ENCODE measurements around the gene CD300H.
"Not testable (repeated sequence)": the region's sequence is repeated elsewhere in the genome, so short reads cannot be mapped to it uniquely, and the experiment has no call there.

CD300H gene

GRCh38 chr17:74584292-74585060 is 17.2 kb upstream of the CD300H start:
- peak; percentile 41 for DNase-seq (ENCODE audit: low spot score)

GRCh38 chr17:74582633-74583032 is 15.3 kb upstream of the CD300H start:
- no peak for DNase-seq (ENCODE audit: low spot score)

- DNase-seq (ENCODE audit: low spot score) = no peak
Measured at GRCh38 chr17:74579900-74580299, 12.6 kb upstream of the CD300H start.

- no peak for DNase-seq (ENCODE audit: low spot score)
Measured at GRCh38 chr17:74578979-74579378, 11.7 kb upstream of the CD300H start.

- peak; percentile 27 for DNase-seq (ENCODE audit: low spot score)
Measured at GRCh38 chr17:74574489-74575142, 7.3 kb upstream of the CD300H start.

GRCh38 chr17:74573635-74574034 is 6.3 kb upstream of the CD300H start:
- DNase-seq (ENCODE audit: low spot score) = not testable (repeated sequence)

- no peak for DNase-seq (ENCODE audit: low spot score)
Measured at GRCh38 chr17:74573169-74573568, 5.9 kb upstream of the CD300H start.

GRCh38 chr17:74571621-74572270 is 4.4 kb upstream of the CD300H start:
- DNase-seq (ENCODE audit: low spot score) = no peak

- DNase-seq (ENCODE audit: low spot score) = peak; percentile 92
Measured at GRCh38 chr17:74569020-74570003, 2.0 kb upstream of the CD300H start.

- DNase-seq (ENCODE audit: low spot score) = no peak
Measured at GRCh38 chr17:74568106-74568873, 981 bp upstream of the CD300H start.

GRCh38 chr17:74566132-74566753 is 1.1 kb downstream of the CD300H start:
- DNase-seq (ENCODE audit: low spot score) = peak; percentile 49

- DNase-seq (ENCODE audit: low spot score) = no peak
Measured at GRCh38 chr17:74565126-74565525, 2.2 kb downstream of the CD300H start.

GRCh38 chr17:74563358-74563757 is 4.0 kb downstream of the CD300H start:
- DNase-seq (ENCODE audit: low spot score) = no peak

GRCh38 chr17:74561586-74561985 is 5.7 kb downstream of the CD300H start:
- DNase-seq (ENCODE audit: low spot score) = no peak

GRCh38 chr17:74558882-74559519 is 8.3 kb downstream of the CD300H start:
- DNase-seq (ENCODE audit: low spot score) = no peak

- not testable (repeated sequence) for DNase-seq (ENCODE audit: low spot score)
Measured at GRCh38 chr17:74558402-74558801, 8.9 kb downstream of the CD300H start.

- DNase-seq (ENCODE audit: low spot score) = no peak
Measured at GRCh38 chr17:74555427-74555940, 11.8 kb downstream of the CD300H start.

- DNase-seq (ENCODE audit: low spot score) = no peak
Measured at GRCh38 chr17:74554909-74555308, 12.4 kb downstream of the CD300H start.

GRCh38 chr17:74552037-74552436 is 15.3 kb downstream of the CD300H start:
- DNase-seq (ENCODE audit: low spot score) = peak; percentile 49

- DNase-seq (ENCODE audit: low spot score) = no peak
Measured at GRCh38 chr17:74550602-74551001, 16.7 kb downstream of the CD300H start.
